SK-N-SH (cell line): ENCODE results near the gene NEURL3. TPM values are rescaled to one million over a fixed set of nuclear protein-coding genes. Genes with fewer than 3 reads are reported as not detected.

Experiments used
- CTCF ChIA-PET: fragments of 300-600, 350-600 bp; formaldehyde crosslinking; extraction: SDS; loops from one replicate; lab custom pipeline; 2021; lab: Yijun Ruan, JAX
- POLR2A ChIA-PET: fragments of 350-600 bp; sonication (Branson Sonifier 250); formaldehyde crosslinking; extraction: SDS; loops from one replicate; lab custom pipeline; 2020; ENCODE audit warnings: antibody characterized with exemption, inconsistent platforms; lab: Yijun Ruan, JAX
- DNase-seq: peaks from one replicate; pipeline ENCODE4 v3.0.0; 2012
- H2AFZ ChIP-seq: fragments of 200-600 bp; sonication (generic); 2 replicates; pipeline ENCODE4 v1.8.1; 2016; ENCODE audit warnings: antibody characterized with exemption, mild to moderate bottlenecking, low read depth
- H3F3A ChIP-seq: fragments of 200-600 bp; sonication (generic); replicated peaks from 2 replicates; pipeline ENCODE3; 2016; ENCODE audit warnings: antibody characterized with exemption, mild to moderate bottlenecking; ENCODE audit not compliant: insufficient read depth
- H3K27ac ChIP-seq, 2 experiments: fragments of 200-500 bp in 1 of 2; fragments of 200-600 bp in 1 of 2; sonication (Bioruptor generic) in 1 of 2; sonication (generic), shearing (Covaris generic) in 1 of 2; 2 replicates each; pipeline versions ENCODE4 v1.5.1 to v1.6.1; 2014 to 2016; ENCODE audit warnings: low read depth in 2 of 2, inconsistent platforms in 1 of 2, low read length in 1 of 2, mild to moderate bottlenecking in 1 of 2, mixed read lengths in 1 of 2
- H3K27me3 ChIP-seq: fragments of 200-600 bp; sonication (generic), shearing (Covaris generic); 2 replicates; pipeline ENCODE4 v1.6.1; 2016; ENCODE audit warnings: mixed run types; ENCODE audit not compliant: insufficient read depth
- H3K36me3 ChIP-seq, 2 experiments: fragments of 200-500 bp in 1 of 2; fragments of 200-600 bp in 1 of 2; sonication (Bioruptor generic) in 1 of 2; sonication (generic) in 1 of 2; replicated peaks in 1 of 2; 2 replicates each; pipeline versions ENCODE3 to v1.5.1; 2014 to 2016; ENCODE audit warnings: low read length in 1 of 2, mild to moderate bottlenecking in 1 of 2; ENCODE audit not compliant: insufficient read depth in 2 of 2, control insufficient read depth in 1 of 2
- H3K4me1 ChIP-seq, 2 experiments: fragments of 200-500 bp in 1 of 2; fragments of 200-600 bp in 1 of 2; sonication (Bioruptor generic) in 1 of 2; sonication (generic), shearing (Covaris generic) in 1 of 2; 2 replicates each; pipeline versions ENCODE4 v1.5.1 to v1.6.1; 2014 to 2016; ENCODE audit warnings: low read depth in 1 of 2, low read length in 1 of 2, mixed run types in 1 of 2; ENCODE audit not compliant: insufficient read depth in 2 of 2, control insufficient read depth in 1 of 2
- H3K4me2 ChIP-seq: fragments of 200-600 bp; sonication (generic), shearing (Covaris generic); 2 replicates; pipeline ENCODE4 v1.6.1; 2017; ENCODE audit warnings: mixed run types
- H3K4me3 ChIP-seq, 2 experiments: fragments of 200-500 bp in 1 of 2; fragments of 200-600 bp in 1 of 2; sonication (Bioruptor generic) in 1 of 2; sonication (generic), shearing (Covaris generic) in 1 of 2; 2 replicates each; pipeline versions ENCODE4 v1.5.1 to v1.8.1; 2014 to 2016; ENCODE audit warnings: low read depth in 2 of 2, inconsistent platforms in 1 of 2, low read length in 1 of 2, mild to moderate bottlenecking in 1 of 2, mixed read lengths in 1 of 2, moderate library complexity in 1 of 2
- H3K79me2 ChIP-seq: fragments of 200-600 bp; sonication (generic); 2 replicates; pipeline ENCODE4 v1.8.1; 2017; ENCODE audit warnings: mild to moderate bottlenecking; ENCODE audit not compliant: insufficient read depth
- H3K9ac ChIP-seq: fragments of 200-600 bp; sonication (generic); 2 replicates; pipeline ENCODE4 v1.6.1; 2017; ENCODE audit warnings: mixed run types
- H3K9me2 ChIP-seq: fragments of 200-600 bp; sonication (generic); 2 replicates; pipeline ENCODE4 v1.6.1; 2017; ENCODE audit warnings: mixed run types
- H3K9me3 ChIP-seq: fragments of 200-600 bp; sonication (generic); 2 replicates; pipeline ENCODE4 v1.6.1; 2017; ENCODE audit warnings: mixed run types, mild to moderate bottlenecking, moderate library complexity
- H4K20me1 ChIP-seq: fragments of 200-600 bp; sonication (generic); 2 replicates; pipeline ENCODE4 v1.6.1; 2017; ENCODE audit warnings: mild to moderate bottlenecking, mixed run types; ENCODE audit not compliant: insufficient read depth
- FOXJ3 ChIP-seq: sonication (generic); formaldehyde crosslinking; IDR thresholded peaks from 2 replicates; pipeline ENCODE4 v1.5.1; 2020; ENCODE audit warnings: mild to moderate bottlenecking, missing genetic modification reagents
- NFIC ChIP-seq: IDR thresholded peaks from 2 replicates; pipeline ENCODE4 v1.4.0; 2012; ENCODE audit warnings: borderline replicate concordance
- PBX3 ChIP-seq: IDR thresholded peaks from 2 replicates; pipeline ENCODE4; 2012
- POLR2AphosphoS5 ChIP-seq: IDR thresholded peaks from 2 replicates; pipeline ENCODE4 v1.6.1; 2012; ENCODE audit warnings: low read depth, low read length
- RAD21 ChIP-seq: IDR thresholded peaks from 2 replicates; pipeline ENCODE4 v1.6.1; 2012; ENCODE audit warnings: mild to moderate bottlenecking, low read length
- REST ChIP-seq: IDR thresholded peaks from 2 replicates; pipeline ENCODE4 v1.6.1; 2012; ENCODE audit warnings: mild to moderate bottlenecking, low read depth, low read length, moderate library complexity
- RFX5 ChIP-seq: IDR thresholded peaks from 2 replicates; pipeline ENCODE4 v1.6.1; 2012; ENCODE audit warnings: mild to moderate bottlenecking, improper control_type of control experiment, low read length
- RXRA ChIP-seq: IDR thresholded peaks from 2 replicates; pipeline ENCODE4 v1.4.0; 2012; ENCODE audit warnings: low read depth, mild to moderate bottlenecking, borderline replicate concordance
- TCF12 ChIP-seq: IDR thresholded peaks from 2 replicates; pipeline ENCODE4 v1.4.0; 2012
- USF2 ChIP-seq: fragments of 150-350 bp; IDR thresholded peaks from 2 replicates; pipeline ENCODE4 v1.6.1; 2017; ENCODE audit warnings: antibody characterized with exemption, low read length, low read depth, borderline replicate concordance
- YY1 ChIP-seq: IDR thresholded peaks from 2 replicates; pipeline ENCODE4 v1.4.0; 2012; ENCODE audit warnings: low read depth, mild to moderate bottlenecking
- WGBS: methylation state at CpG from one replicate; pipeline ENCODE4 v1.1.6; 2017; ENCODE audit warnings: low lambda C conversion rate; 5-methylcytosine and 5-hydroxymethylcytosine counted together
- polyA plus RNA-seq, 3 experiments: library from polyadenylated mRNA; depleted of rRNA; stranded (reverse); fragments of >200 nt; gene quantifications; 2 replicates each; pipeline ENCODE4 v1.2.3, GENCODE V29; 2012
- TF ChIP-seq, protein P1 (sequence below): fragments of 200-600 bp; sonication (generic); IDR thresholded peaks from 2 replicates; pipeline ENCODE4 v1.6.1; 2017; ENCODE audit warnings: antibody characterized with exemption, mild to moderate bottlenecking, moderate library complexity

Gene NEURL3
- polyA plus RNA-seq, 1 of the 3 experiments (the other 2 are of a cell fraction): 0.08 TPM

DNA sequence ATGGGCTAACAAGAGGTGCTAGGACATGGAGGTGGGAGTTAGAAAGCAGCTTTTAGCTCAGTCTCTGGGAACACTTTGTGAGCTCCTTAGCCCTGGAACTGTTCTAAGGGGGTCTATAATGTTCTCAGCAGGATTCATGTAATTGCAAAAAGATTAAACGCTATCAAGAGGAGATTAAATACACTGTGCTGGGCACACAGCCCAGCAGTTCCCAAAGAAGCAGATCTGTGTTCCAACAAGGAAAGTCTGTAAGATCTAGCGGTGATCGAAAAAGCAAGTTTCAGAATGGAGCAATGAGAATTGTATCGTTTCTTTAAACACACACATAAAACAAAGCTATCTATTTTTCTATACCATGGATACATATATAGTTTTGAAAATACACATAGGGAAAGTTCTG is 29.0 kb upstream of the NEURL3 start:
- Histone ChIP-seq H3K9ac (no peak overlapping the region), H3K27ac (no peak overlapping the region; a peak in 1 of 4 replicates), H3K36me3 (no peaks in the 10 kb centered on the region), H2AFZ (no peak overlapping the region), H3K4me1 (peaks cover 34 to 49% of the 10 kb centered on the region in 2 experiments), H3K9me2 (no peaks in the 10 kb centered on the region), H3F3A (peaks cover 7% of the 10 kb centered on the region), H3K9me3 (no peaks in the 10 kb centered on the region), H4K20me1 (peaks cover 17% of the 10 kb centered on the region; the same call in 1 of the 2 replicates), H3K79me2 (0 out of 2 replicates have a peak, but pooled peaks cover 3% of the 10 kb centered on the region), H3K4me3 (no peak overlapping the region), H3K27me3 (no peaks in the 10 kb centered on the region), H3K4me2 (no peak overlapping the region)
- 72% methylated on average over 4 of the region's 4 CpGs for WGBS
- no peak for TF ChIP-seq YY1
- TF ChIP-seq, protein P1, sequence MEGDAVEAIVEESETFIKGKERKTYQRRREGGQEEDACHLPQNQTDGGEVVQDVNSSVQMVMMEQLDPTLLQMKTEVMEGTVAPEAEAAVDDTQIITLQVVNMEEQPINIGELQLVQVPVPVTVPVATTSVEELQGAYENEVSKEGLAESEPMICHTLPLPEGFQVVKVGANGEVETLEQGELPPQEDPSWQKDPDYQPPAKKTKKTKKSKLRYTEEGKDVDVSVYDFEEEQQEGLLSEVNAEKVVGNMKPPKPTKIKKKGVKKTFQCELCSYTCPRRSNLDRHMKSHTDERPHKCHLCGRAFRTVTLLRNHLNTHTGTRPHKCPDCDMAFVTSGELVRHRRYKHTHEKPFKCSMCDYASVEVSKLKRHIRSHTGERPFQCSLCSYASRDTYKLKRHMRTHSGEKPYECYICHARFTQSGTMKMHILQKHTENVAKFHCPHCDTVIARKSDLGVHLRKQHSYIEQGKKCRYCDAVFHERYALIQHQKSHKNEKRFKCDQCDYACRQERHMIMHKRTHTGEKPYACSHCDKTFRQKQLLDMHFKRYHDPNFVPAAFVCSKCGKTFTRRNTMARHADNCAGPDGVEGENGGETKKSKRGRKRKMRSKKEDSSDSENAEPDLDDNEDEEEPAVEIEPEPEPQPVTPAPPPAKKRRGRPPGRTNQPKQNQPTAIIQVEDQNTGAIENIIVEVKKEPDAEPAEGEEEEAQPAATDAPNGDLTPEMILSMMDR: no peak
- TF ChIP-seq FOXJ3 (CRISPR knock-in tag): no peak
- TF ChIP-seq RFX5: no peak
- no peak for TF ChIP-seq REST
- no peak for TF ChIP-seq TCF12
- no peak for TF ChIP-seq RAD21
- TF ChIP-seq PBX3: no peak
- no peak for TF ChIP-seq NFIC
- no peak for TF ChIP-seq RXRA
- no peak for TF ChIP-seq USF2
- no peak for TF ChIP-seq POLR2AphosphoS5
- ChIA-PET CTCF (interaction anchor here (0.7 to 6.2 kb wide), 6 partner anchors 14 to 359 kb away, joined by 3 to 47 read pairs (median 5); no protein-coding TSS in a partner anchor), POLR2A (no interaction called here)
- DNase-seq: no peak
